ENCODE results near the gene ZRANB3. TPM values are rescaled to one million over a fixed set of nuclear protein-coding genes. Genes with fewer than 3 reads are reported as not detected.

ZRANB3 gene
- total RNA-seq, 1 experiment from 2014 or later: 12.0 TPM

DNA sequence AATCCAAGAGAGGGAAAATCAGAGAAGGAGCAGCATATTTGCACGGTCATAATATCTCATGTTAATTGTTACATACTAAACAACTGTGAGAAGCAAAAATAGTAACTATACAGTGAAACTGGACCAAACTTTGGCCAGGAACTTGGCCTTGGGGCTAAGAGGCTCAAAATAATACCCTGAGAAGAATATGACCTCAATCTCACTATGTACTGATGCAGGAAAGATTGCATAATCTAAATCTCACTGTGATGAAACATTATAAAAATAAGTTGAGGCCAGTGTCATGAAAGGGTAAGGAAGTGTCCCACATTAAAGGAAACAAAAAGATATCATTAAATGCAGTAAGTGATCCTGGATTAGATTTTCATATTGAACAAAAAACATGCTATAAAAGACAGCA is 36.5 kb downstream of the ZRANB3 start (continued):
- TF ChIP-seq CEBPB (IDR thresholded peaks at IDR 0.05; ENCODE audit: low read depth): no peak
- TF ChIP-seq FOSL1 (IDR thresholded peaks at IDR 0.05; ENCODE audit: low read depth): no peak

DNA sequence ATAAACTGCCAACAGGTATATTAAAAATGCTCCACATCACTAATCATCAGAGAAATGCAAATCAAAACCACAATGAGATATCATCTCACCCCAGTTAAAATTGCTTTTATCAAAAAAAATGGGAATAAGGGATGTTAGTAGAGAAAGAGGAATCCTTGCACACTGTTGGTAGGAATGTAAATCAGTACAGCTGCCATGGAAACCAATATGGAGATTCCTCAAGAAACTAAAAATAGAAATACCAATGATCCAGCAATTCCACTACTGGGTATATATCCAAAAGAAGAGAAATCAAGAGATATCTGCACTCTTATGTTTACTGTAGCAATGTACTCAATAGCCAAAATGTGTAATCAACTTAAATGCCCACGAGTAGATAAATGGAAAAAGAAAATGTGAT is 40.6 kb downstream of the ZRANB3 start:
- Histone ChIP-seq H3K9me3 (ENCODE audit: control insufficient read depth in 1 of 2, insufficient read depth in 1 of 2, low read depth in 1 of 2, low read length in 2 of 2) (no peaks in the 10 kb centered on the region; a peak in 1 of 4 replicates), H3K9ac (ENCODE audit: low read length) (no peak overlapping the region), H3K4me2 (ENCODE audit: low read length) (no peak overlapping the region), H3K27me3 (ENCODE audit: insufficient read depth, low read length) (no peaks in the 10 kb centered on the region), H3K4me3 (replicated peaks in 1 of 2; ENCODE audit: low read depth in 1 of 2, low read length in 2 of 2) (no peak overlapping the region), H3K79me2 (ENCODE audit: insufficient read depth, low read length) (no peaks in the 10 kb centered on the region; the same call in 1 of the 2 replicates), H2AFZ (ENCODE audit: low read depth, low read length, poor library complexity, severe bottlenecking) (no peak overlapping the region), H3K36me3 (ENCODE audit: control insufficient read depth in 1 of 2, insufficient read depth in 2 of 2, low read length in 2 of 2) (no peaks in the 10 kb centered on the region; a peak in 1 of 4 replicates), H3K4me1 (ENCODE audit: control insufficient read depth in 1 of 2, insufficient read depth in 2 of 2, low read length in 2 of 2) (no peaks in the 10 kb centered on the region), H3K27ac (ENCODE audit: low read depth, low read length) (no peak overlapping the region), H3K9me2 (ENCODE audit: insufficient read depth) (no peaks in the 10 kb centered on the region), H4K20me1 (ENCODE audit: insufficient read depth) (no peaks in the 10 kb centered on the region)
- ATAC-seq: no peak
- CTCF ChIA-PET: no interaction called here
- POLR2A ChIA-PET: no interaction called here
- TF ChIP-seq EGR1 (IDR thresholded peaks at IDR 0.05; ENCODE audit: low read depth): no peak
- TF ChIP-seq POLR2A (IDR thresholded peaks at IDR 0.05; ENCODE audit: borderline replicate concordance, extremely low read depth, insufficient read depth, insufficient read length): no peak
- TF ChIP-seq, protein P1, sequence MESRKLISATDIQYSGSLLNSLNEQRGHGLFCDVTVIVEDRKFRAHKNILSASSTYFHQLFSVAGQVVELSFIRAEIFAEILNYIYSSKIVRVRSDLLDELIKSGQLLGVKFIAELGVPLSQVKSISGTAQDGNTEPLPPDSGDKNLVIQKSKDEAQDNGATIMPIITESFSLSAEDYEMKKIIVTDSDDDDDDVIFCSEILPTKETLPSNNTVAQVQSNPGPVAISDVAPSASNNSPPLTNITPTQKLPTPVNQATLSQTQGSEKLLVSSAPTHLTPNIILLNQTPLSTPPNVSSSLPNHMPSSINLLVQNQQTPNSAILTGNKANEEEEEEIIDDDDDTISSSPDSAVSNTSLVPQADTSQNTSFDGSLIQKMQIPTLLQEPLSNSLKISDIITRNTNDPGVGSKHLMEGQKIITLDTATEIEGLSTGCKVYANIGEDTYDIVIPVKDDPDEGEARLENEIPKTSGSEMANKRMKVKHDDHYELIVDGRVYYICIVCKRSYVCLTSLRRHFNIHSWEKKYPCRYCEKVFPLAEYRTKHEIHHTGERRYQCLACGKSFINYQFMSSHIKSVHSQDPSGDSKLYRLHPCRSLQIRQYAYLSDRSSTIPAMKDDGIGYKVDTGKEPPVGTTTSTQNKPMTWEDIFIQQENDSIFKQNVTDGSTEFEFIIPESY (IDR thresholded peaks at IDR 0.05; ENCODE audit: extremely low read depth, insufficient replicate concordance, low read length): no peak
- intact Hi-C loops (cut with micrococcal nuclease): no loop called here
- BruUV-seq (replicated peaks): no TSS peak
- RAD21 ChIA-PET (ENCODE audit: low non-redundant PET in 1 of 2, low total read pairs in 2 of 2, uncharacterized antibody in 2 of 2, unreplicated experiment in 2 of 2): no interaction called here
- no peak for DNase-seq (ENCODE audit: low read depth, low spot score)

DNA sequence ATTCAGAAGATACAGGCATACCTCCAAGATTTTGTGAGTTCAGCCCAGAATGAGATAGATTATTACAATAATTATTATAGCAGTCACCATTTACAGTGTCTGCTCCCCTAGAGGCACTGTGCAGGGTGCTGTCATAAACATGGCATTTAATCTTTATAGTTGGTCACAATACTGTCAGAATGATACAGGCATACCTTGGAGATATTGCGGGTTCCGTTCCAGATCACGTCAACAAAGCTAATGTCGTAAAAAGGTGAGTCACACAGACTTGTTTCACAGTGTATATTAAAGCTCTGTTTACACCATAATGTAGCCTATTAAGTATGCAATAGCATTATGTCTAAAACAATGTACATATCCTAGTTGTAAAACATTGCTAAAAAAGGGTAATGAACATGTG is 45.6 kb downstream of the ZRANB3 start:
- Histone ChIP-seq H3K9me3 (ENCODE audit: control insufficient read depth in 1 of 2, insufficient read depth in 1 of 2, low read depth in 1 of 2, low read length in 2 of 2) (no peaks in the 10 kb centered on the region; a peak in 1 of 4 replicates), H3K4me3 (replicated peaks in 1 of 2; ENCODE audit: low read depth in 1 of 2, low read length in 2 of 2) (no peak overlapping the region), H3K9me2 (ENCODE audit: insufficient read depth) (no peaks in the 10 kb centered on the region), H3K4me2 (ENCODE audit: low read length) (no peak overlapping the region), H3K36me3 (ENCODE audit: control insufficient read depth in 1 of 2, insufficient read depth in 2 of 2, low read length in 2 of 2) (no peaks in the 10 kb centered on the region; a peak in 1 of 4 replicates), H3K27me3 (ENCODE audit: insufficient read depth, low read length) (no peaks in the 10 kb centered on the region), H3K9ac (ENCODE audit: low read length) (no peak overlapping the region), H2AFZ (ENCODE audit: low read depth, low read length, poor library complexity, severe bottlenecking) (no peak overlapping the region), H3K27ac (ENCODE audit: low read depth, low read length) (no peak overlapping the region), H3K4me1 (ENCODE audit: control insufficient read depth in 1 of 2, insufficient read depth in 2 of 2, low read length in 2 of 2) (no peaks in the 10 kb centered on the region), H3K79me2 (ENCODE audit: insufficient read depth, low read length) (no peaks in the 10 kb centered on the region; the same call in 1 of the 2 replicates), H4K20me1 (ENCODE audit: insufficient read depth) (no peaks in the 10 kb centered on the region)
- RAD21 ChIA-PET (ENCODE audit: low non-redundant PET in 1 of 2, low total read pairs in 2 of 2, uncharacterized antibody in 2 of 2, unreplicated experiment in 2 of 2): no interaction called here
- intact Hi-C loops (cut with micrococcal nuclease): no loop called here
- ATAC-seq (peak; percentile 25; the same call in 1 of the 2 replicates), DNase-seq (ENCODE audit: low read depth, low spot score) (no peak)
- CTCF ChIA-PET: no interaction called here
- no TSS peak for BruUV-seq (replicated peaks)
- POLR2A ChIA-PET: no interaction called here
- TF ChIP-seq CBX3 (IDR thresholded peaks at IDR 0.05; ENCODE audit: low read depth): no peak
- no peak for TF ChIP-seq EGR1 (IDR thresholded peaks at IDR 0.05; ENCODE audit: low read depth)
- TF ChIP-seq, protein P1 (IDR thresholded peaks at IDR 0.05; ENCODE audit: extremely low read depth, insufficient replicate concordance, low read length): no peak
- TF ChIP-seq EZH2phosphoT487 (IDR thresholded peaks at IDR 0.05; ENCODE audit: borderline replicate concordance): no peak
- TF ChIP-seq YY1 (IDR thresholded peaks at IDR 0.05; ENCODE audit: extremely low read depth, insufficient replicate concordance, low read depth, low read length): no peak
- TF ChIP-seq ZFX (IDR thresholded peaks at IDR 0.05): no peak
- TF ChIP-seq EZH2 (IDR thresholded peaks at IDR 0.05): no peak
- no peak for TF ChIP-seq JUND (IDR thresholded peaks at IDR 0.05)
- TF ChIP-seq, protein P2, sequence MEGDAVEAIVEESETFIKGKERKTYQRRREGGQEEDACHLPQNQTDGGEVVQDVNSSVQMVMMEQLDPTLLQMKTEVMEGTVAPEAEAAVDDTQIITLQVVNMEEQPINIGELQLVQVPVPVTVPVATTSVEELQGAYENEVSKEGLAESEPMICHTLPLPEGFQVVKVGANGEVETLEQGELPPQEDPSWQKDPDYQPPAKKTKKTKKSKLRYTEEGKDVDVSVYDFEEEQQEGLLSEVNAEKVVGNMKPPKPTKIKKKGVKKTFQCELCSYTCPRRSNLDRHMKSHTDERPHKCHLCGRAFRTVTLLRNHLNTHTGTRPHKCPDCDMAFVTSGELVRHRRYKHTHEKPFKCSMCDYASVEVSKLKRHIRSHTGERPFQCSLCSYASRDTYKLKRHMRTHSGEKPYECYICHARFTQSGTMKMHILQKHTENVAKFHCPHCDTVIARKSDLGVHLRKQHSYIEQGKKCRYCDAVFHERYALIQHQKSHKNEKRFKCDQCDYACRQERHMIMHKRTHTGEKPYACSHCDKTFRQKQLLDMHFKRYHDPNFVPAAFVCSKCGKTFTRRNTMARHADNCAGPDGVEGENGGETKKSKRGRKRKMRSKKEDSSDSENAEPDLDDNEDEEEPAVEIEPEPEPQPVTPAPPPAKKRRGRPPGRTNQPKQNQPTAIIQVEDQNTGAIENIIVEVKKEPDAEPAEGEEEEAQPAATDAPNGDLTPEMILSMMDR (IDR thresholded peaks at IDR 0.05 in 2 of 3, conservative IDR thresholded peaks at IDR 0.05 in 1 of 3; ENCODE audit: borderline replicate concordance in 1 of 3, insufficient read depth in 1 of 3, low read depth in 2 of 3, low read length in 2 of 3): no peak

Measured in HCT116 (cell line).